Body of pancreas (tissue), 4 donors: Measurements from ENCODE around the gene ZNF154.

Experiments
- POLR2A ChIP-seq, 3 donors: fragments of 450-650 bp; IDR thresholded peaks; one replicate each; pipeline ENCODE4 v1.6.1; 2016; ENCODE audit warnings: antibody characterized with exemption in 3 of 3, mild to moderate bottlenecking in 2 of 3
- TF ChIP-seq, protein P1 (sequence below), 7 experiments: fragments of 450-650 bp in 4 of 7; fragments of 200-600 bp in 3 of 7; sonication (generic) in 3 of 7; IDR thresholded peaks; one replicate each; pipeline ENCODE4 v1.5.1; 2016 to 2019; ENCODE audit warnings: antibody characterized with exemption in 7 of 7

GRCh38 chr19:57653689-57654088 is 55.3 kb downstream of the ZNF154 start:
- TF ChIP-seq, protein P1, sequence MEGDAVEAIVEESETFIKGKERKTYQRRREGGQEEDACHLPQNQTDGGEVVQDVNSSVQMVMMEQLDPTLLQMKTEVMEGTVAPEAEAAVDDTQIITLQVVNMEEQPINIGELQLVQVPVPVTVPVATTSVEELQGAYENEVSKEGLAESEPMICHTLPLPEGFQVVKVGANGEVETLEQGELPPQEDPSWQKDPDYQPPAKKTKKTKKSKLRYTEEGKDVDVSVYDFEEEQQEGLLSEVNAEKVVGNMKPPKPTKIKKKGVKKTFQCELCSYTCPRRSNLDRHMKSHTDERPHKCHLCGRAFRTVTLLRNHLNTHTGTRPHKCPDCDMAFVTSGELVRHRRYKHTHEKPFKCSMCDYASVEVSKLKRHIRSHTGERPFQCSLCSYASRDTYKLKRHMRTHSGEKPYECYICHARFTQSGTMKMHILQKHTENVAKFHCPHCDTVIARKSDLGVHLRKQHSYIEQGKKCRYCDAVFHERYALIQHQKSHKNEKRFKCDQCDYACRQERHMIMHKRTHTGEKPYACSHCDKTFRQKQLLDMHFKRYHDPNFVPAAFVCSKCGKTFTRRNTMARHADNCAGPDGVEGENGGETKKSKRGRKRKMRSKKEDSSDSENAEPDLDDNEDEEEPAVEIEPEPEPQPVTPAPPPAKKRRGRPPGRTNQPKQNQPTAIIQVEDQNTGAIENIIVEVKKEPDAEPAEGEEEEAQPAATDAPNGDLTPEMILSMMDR (IDR thresholded peaks at IDR 0.05) = no peak
- no peak for TF ChIP-seq POLR2A (IDR thresholded peaks at IDR 0.05)
